Erythroblast (primary cell): ENCODE measurements around the gene ARHGEF38.

Experiments
- GATA1 ChIP-seq: IDR thresholded peaks from 2 replicates; pipeline ENCODE4 v1.6.1; 2011; ENCODE audit warnings: low read depth, mild to moderate bottlenecking, control low read depth, low read length, moderate library complexity
- POLR2A ChIP-seq: IDR thresholded peaks from 2 replicates; pipeline ENCODE4 v1.6.1; 2011; ENCODE audit warnings: mild to moderate bottlenecking, low read length

GRCh38 chr4:105645440-105645839 lies 93.0 kb downstream of the ARHGEF38 start:
- TF ChIP-seq POLR2A, result no peak
- TF ChIP-seq GATA1, result no peak
